Epithelial cell of esophagus (primary cell): Measurements from ENCODE around the gene CRLF1.
"Not testable (repeated sequence)": the region's sequence is repeated elsewhere in the genome, so short reads cannot be mapped to it uniquely, and the experiment has no call there.

Experiments
- DNase-seq: peaks from one replicate; pipeline ENCODE4 v3.0.0; 2010; ENCODE audit warnings: low read depth
- H3K4me3 ChIP-seq: 2 replicates; pipeline ENCODE4 v1.5.1; 2011; ENCODE audit warnings: mild to moderate bottlenecking, low read length, control low read depth
- CTCF ChIP-seq: IDR thresholded peaks from 2 replicates; pipeline ENCODE4 v1.5.1; 2011; ENCODE audit warnings: low read depth, mild to moderate bottlenecking, low read length, control low read depth, inconsistent platforms; ENCODE audit not compliant: insufficient read depth; ENCODE audit errors: missing control alignments

The CRLF1 gene

DNA sequence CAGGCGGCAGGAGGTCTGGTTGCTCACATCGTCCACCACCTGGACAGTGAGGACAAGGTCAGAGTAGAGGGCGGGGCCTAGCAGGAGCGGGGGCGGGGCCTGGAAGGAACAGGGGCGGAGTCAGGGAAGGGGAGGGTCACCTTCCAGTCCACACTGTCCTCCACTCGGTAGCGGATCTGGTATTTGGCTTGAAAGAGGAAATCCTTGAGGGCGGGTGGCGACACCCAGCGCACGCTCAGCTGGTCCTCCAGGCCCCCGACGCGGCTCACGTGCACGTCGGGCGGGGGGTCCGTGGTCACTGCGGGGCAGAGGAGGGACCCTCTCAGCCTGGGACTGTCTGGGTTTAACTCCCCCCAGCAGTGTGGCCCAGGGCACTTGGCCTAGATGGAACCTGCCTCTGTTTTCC is 9.8 kb downstream of the CRLF1 start:
- TF ChIP-seq CTCF, result no peak

DNA sequence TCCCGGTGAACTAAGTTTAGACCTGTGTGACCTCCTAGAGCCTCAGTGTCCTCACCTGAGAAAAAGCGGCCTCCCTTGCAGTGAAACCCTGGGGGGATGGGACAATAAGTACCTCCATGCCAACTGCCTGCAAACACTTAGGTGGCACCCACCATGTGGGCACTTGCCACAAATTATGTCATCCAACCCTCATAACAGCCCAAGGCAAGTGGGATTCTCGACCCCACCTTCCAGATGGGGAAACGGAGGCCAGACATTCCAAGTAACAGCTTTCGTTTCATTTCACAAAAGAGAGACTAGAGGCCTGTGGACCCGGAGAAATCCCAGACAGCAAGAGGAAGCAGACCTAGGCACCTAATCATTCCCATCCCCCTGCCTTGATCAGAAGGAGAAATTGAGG is 11.1 kb downstream of the CRLF1 start:
- no peak for DNase-seq
- TF ChIP-seq CTCF, result no peak
- H3K4me3 ChIP-seq, result no peak overlapping the region

More for the DNA sequence above, 9.8 kb downstream of the CRLF1 start:
- no peak overlapping the region for H3K4me3 ChIP-seq
- DNase-seq, result no peak

DNA sequence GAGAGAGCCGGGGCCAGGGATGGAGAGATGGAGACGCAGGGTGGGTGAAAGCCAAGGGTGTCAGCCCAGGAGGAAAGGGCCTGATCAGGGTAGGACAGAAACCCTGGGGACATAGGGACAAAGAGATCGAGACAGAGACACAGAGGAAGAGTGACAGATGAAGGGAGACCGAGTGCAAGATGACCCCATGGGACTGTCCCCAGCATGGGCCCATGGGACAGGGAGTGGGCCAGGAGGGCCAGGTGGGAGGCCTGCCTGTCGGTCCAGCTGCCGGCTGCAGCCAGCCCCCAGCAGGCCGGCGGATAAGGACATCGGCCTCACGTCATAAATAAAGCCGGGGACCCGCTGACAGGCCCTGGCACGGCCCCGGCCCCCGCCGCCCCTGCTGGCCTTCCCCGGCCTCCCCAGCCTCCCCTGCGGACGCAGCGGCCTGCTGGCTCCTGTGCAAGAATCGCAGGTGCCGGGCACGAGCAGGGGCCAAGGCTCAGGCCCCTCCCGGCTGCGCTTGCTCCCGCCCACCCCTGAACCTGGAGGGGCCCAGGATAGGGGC is 11.7 kb downstream of the CRLF1 start:
- peak overlapping the region; percentile 26 for H3K4me3 ChIP-seq
- TF ChIP-seq CTCF, result no peak
- no peak for DNase-seq

DNA sequence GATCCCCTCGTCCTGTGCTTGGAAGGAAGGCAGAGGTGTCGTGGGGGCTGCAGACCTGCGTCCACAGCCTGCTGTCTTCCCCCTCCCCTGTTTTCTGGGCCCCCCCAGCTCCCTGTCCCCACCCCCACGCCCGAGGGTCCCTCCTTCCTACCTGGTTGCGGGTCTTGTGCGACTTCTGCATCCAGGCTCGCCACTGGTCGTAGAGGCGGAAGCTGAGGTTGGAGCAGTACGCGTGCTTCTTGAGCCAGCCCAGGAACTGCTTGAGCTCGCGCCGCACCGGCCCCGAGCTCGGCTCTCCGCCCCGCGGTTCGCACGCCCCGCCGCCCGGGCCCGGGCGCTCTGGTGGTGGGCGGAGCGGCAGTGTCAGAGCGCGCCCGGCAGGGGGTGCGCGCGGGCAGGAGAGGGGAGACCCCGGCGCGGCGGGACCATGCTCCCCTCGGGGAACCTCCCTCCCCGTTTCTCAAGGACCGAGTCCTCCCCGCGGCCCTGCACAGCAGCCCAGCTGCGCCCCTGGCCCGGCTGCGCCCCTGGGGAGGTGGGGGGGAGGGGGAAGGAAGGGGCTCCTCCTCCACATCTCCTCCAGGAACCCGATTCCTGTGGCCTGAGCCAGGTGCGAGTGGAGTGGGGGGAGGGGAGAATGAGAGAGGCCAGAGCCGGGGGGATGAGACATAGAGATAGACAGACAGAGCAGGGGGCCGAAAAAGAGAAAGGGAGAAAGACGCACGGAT is 12.3 kb downstream of the CRLF1 start:
- peak; percentile 36 for TF ChIP-seq CTCF
- peak; percentile 70 for DNase-seq
- peak overlapping the region; percentile 26 for H3K4me3 ChIP-seq

DNA sequence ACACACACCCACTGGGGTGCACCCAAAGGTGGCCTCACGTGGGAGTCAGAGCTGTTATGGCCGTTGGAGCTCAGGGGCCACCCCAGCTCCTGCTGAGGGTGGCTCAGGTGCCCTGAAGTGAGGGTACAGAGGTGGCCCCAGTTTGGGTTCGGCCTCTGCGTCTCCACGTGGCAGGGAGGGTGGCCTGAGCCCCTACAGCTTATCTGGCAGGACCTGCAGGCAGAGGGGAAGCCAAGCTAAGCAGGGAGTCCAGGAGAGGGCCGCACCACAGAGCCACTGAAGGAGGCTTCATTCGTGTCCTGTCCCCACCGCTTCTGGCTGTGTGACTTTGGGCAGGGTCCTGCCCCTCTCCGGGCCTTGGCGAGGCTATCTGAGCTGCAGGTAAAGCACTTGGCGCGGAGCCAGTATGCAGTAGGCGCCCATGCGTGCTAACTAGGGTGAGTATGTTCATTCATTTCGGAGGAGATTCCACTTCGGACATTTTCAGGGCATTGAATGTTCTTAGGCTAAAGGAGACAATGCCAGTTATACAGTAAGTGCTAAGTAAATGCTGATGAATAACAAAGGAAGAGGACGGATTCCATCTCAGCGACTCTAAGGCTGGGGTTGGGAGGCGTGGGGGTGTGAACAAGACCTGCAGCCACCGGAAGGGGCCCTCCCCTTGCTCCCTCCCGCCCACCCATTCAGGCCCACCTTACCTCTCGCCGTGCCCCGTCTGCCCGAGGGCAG is 13.1 kb downstream of the CRLF1 start:
- DNase-seq, result no peak
- H3K4me3 ChIP-seq, result no peak overlapping the region
- TF ChIP-seq CTCF, result no peak

GRCh38 chr19:18592732-18593131 is 13.9 kb downstream of the CRLF1 start:
- not testable (repeated sequence) for DNase-seq, H3K4me3 ChIP-seq

DNA sequence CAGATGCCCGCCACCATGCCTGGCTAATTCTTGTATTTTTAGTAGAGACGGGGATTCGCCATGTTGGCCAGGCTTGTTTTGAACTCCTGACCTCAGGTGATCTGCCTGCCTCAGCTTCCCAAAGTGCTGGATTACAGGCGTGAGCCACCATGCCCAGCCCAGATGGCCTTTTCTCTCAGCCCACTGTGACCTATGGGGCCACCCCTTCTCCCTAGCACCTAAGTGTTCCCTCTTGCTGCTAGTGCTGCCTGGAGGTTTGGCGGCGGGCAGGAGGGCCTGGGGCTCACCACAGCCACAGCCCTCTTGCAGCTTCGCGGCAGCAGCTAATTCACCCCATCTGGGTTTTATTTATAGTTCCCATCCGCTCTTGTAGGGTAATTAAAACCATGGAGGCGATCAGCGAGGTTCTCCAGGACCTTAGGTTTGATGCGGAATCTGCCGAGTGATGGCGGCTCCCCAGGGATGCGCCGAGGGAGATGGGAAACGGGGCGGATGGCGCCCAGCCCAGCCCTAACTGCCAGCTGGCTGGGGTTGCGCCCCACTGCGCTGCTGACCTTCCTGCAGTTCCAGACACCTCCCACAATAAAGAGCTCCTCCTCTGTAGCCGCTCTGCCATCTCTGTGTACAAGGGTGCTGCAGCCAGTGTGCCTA is 14.7 kb downstream of the CRLF1 start:
- TF ChIP-seq CTCF, result no peak
- DNase-seq, result no peak
- H3K4me3 ChIP-seq, result no peak overlapping the region
